ENCODE measurements around the gene APRT.

DNA sequence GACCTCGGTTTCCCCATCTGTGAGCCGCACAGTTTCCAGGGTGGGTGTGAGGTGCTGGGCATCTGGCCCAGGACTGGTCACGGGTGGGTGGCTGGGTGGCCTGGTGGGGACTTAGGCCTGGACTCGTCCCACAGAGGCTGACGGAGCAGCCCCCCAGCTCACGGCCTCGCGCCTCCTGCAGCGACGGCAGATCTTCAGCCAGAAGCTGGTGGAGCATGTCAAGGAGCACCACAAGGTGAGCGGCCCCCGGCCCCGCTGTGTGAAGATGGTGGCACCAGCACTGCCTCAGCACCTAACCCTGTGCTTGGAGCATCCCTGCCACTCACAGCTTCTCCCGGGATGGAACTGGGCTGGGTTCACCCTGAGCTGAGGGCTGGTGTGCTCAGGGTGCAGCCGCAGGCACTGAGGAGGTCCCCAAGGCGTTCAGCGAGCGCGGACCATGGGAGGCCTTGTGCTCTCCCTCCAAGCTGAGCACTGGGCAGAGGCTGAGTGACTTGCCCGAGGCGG, 5.8 kb downstream of the APRT start:
- TF ChIP-seq, protein P1, sequence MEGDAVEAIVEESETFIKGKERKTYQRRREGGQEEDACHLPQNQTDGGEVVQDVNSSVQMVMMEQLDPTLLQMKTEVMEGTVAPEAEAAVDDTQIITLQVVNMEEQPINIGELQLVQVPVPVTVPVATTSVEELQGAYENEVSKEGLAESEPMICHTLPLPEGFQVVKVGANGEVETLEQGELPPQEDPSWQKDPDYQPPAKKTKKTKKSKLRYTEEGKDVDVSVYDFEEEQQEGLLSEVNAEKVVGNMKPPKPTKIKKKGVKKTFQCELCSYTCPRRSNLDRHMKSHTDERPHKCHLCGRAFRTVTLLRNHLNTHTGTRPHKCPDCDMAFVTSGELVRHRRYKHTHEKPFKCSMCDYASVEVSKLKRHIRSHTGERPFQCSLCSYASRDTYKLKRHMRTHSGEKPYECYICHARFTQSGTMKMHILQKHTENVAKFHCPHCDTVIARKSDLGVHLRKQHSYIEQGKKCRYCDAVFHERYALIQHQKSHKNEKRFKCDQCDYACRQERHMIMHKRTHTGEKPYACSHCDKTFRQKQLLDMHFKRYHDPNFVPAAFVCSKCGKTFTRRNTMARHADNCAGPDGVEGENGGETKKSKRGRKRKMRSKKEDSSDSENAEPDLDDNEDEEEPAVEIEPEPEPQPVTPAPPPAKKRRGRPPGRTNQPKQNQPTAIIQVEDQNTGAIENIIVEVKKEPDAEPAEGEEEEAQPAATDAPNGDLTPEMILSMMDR (IDR thresholded peaks at IDR 0.05; ENCODE audit: low read depth, low read length), result no peak
- TF ChIP-seq EZH2phosphoT487 (IDR thresholded peaks at IDR 0.05; ENCODE audit: low read depth), result no peak

Data from OCI-LY3 (cell line).